Thoracic aorta (tissue), 2 donors: ENCODE results near the gene ZNF219. TPM values are rescaled to one million over a fixed set of nuclear protein-coding genes. Genes with fewer than 3 reads are reported as not detected.

Source experiments
- ATAC-seq: fragments of 150-250 bp; one replicate; pipeline ENCODE4 v1.8.0; 2017; ENCODE audit warnings: low read depth; ENCODE audit not compliant: insufficient number of reproducible peaks, low FRiP score
- DNase-seq: peaks from one replicate; pipeline ENCODE4 v3.0.0-alpha.2; 2020; ENCODE audit warnings: low spot score
- H3K27ac ChIP-seq, 2 donors: fragments of 200-600 bp; sonication (generic); 1 replicate in 1 of 2; 2 replicates in 1 of 2; pipeline ENCODE4 v1.5.1; 2016; ENCODE audit warnings: mild to moderate bottlenecking in 2 of 2, moderate library complexity in 2 of 2
- H3K27me3 ChIP-seq: fragments of 200-600 bp; sonication (generic); replicated peaks from 2 replicates; pipeline ENCODE4 v1.6.0; 2016; ENCODE audit warnings: mild to moderate bottlenecking; ENCODE audit not compliant: insufficient read depth
- H3K36me3 ChIP-seq: fragments of 200-600 bp; sonication (generic); one replicate; pipeline ENCODE4 v1.5.1; 2016
- H3K4me1 ChIP-seq, 2 donors: fragments of 200-600 bp; sonication (generic); 1 replicate in 1 of 2; 2 replicates in 1 of 2; pipeline versions ENCODE4 v1.5.1 to v1.6.0; 2016; ENCODE audit warnings: low read depth in 2 of 2, mild to moderate bottlenecking in 1 of 2; ENCODE audit not compliant: control insufficient read depth in 1 of 2
- H3K4me3 ChIP-seq: fragments of 200-600 bp; sonication (generic); 2 replicates; pipeline ENCODE4 v1.5.1; 2016; ENCODE audit warnings: mild to moderate bottlenecking
- H3K9me3 ChIP-seq: fragments of 200-600 bp; sonication (generic); 2 replicates; pipeline ENCODE4 v1.5.1; 2016
- CTCF ChIP-seq: fragments of 200-600 bp; sonication (generic); IDR thresholded peaks from one replicate; pipeline ENCODE4 v1.5.1; 2019; ENCODE audit warnings: antibody characterized with exemption
- total RNA-seq, 2 donors: library from RNA; depleted of rRNA; stranded (reverse); fragments of >200 nt; gene quantifications; one replicate each; pipeline versions ENCODE4 v1.1.0 to v1.2.3, GENCODE V29; 2016

ZNF219 gene
- total RNA-seq, 2 donors from 2014 or later = 34.7 to 74.2 TPM

- H3K4me1 ChIP-seq = peaks cover 3 to 14% of the 10 kb centered on the region in 2 donors
- no peaks in the 10 kb centered on the region for H3K27me3 ChIP-seq
- peaks cover 64% of the 10 kb centered on the region for H3K36me3 ChIP-seq
- DNase-seq (no peak), ATAC-seq (no peak)
- TF ChIP-seq CTCF = no peak
- no peaks in the 10 kb centered on the region for H3K9me3 ChIP-seq
- H3K4me3 ChIP-seq = no peak overlapping the region
- no peak overlapping the region for H3K27ac ChIP-seq
Observed at GRCh38 chr14:21075719-21076437, 22.6 kb downstream of the ZNF219 start.

- H3K4me1 ChIP-seq = peaks cover 3 to 16% of the 10 kb centered on the region in 2 donors
- no peaks in the 10 kb centered on the region for H3K27me3 ChIP-seq
- TF ChIP-seq CTCF = no peak
- no peak overlapping the region for H3K27ac ChIP-seq
- no peak overlapping the region for H3K4me3 ChIP-seq
- no peaks in the 10 kb centered on the region for H3K9me3 ChIP-seq
- DNase-seq (no peak), ATAC-seq (no peak)
- H3K36me3 ChIP-seq = peaks cover 53% of the 10 kb centered on the region
Observed at GRCh38 chr14:21074398-21075272, 23.8 kb downstream of the ZNF219 start.

- Histone ChIP-seq H3K4me1 (peaks cover 8 to 23% of the 10 kb centered on the region in 2 donors), H3K27ac (no peak overlapping the region), H3K36me3 (peaks cover 46% of the 10 kb centered on the region), H3K9me3 (no peaks in the 10 kb centered on the region), H3K27me3 (no peaks in the 10 kb centered on the region), H3K4me3 (no peak overlapping the region)
- no peak for TF ChIP-seq CTCF
- DNase-seq (no peak), ATAC-seq (no peak)
Observed at GRCh38 chr14:21073921-21074320, 24.5 kb downstream of the ZNF219 start.

GRCh38 chr14:21072781-21073339 is 25.6 kb downstream of the ZNF219 start:
- no peaks in the 10 kb centered on the region for H3K27me3 ChIP-seq
- peaks cover 9 to 27% of the 10 kb centered on the region in 2 donors for H3K4me1 ChIP-seq
- no peaks in the 10 kb centered on the region for H3K9me3 ChIP-seq
- no peak for ATAC-seq
- TF ChIP-seq CTCF = no peak
- H3K4me3 ChIP-seq = no peak overlapping the region
- DNase-seq = no peak
- H3K27ac ChIP-seq = peak overlapping the region in 1 of 2 donors; percentile 88
- H3K36me3 ChIP-seq = peaks cover 36% of the 10 kb centered on the region

GRCh38 chr14:21072031-21072473 is 26.4 kb downstream of the ZNF219 start:
- Histone ChIP-seq H3K4me3 (peak overlapping the region; percentile 84), H3K27me3 (no peaks in the 10 kb centered on the region), H3K36me3 (peaks cover 29% of the 10 kb centered on the region), H3K4me1 (peaks cover 9 to 27% of the 10 kb centered on the region in 2 donors), H3K27ac (peak overlapping the region; percentile 88 to 90), H3K9me3 (no peaks in the 10 kb centered on the region)
- ATAC-seq (peak; percentile 15), DNase-seq (no peak)
- TF ChIP-seq CTCF = no peak
